Ovary (tissue), 9 donors: ENCODE measurements around the gene MAST4. TPM values are rescaled to one million over a fixed set of nuclear protein-coding genes. Genes with fewer than 3 reads are reported as not detected.
A peak's percentile ranks its signal among the peaks of the same experiment; 100 is the strongest.

Experiments
- DNase-seq, 5 donors: peaks; one replicate each; pipeline ENCODE4 v3.0.0-alpha.2; 2019 to 2020
- H3K27ac ChIP-seq, 2 donors: fragments of 200-600 bp; one replicate each; pipeline versions ENCODE4 v1.5.1 to v1.8.0; 2019 to 2022
- H3K27me3 ChIP-seq: fragments of 200-600 bp; one replicate; pipeline ENCODE4 v1.8.0; 2022
- H3K36me3 ChIP-seq: fragments of 200-600 bp; sonication (generic); one replicate; pipeline ENCODE4 v1.5.1; 2019
- H3K4me1 ChIP-seq: one replicate; pipeline ENCODE4 v1.8.1; 2013; ENCODE audit warnings: mild to moderate bottlenecking, moderate library complexity; ENCODE audit not compliant: insufficient read depth
- H3K4me3 ChIP-seq: fragments of 200-600 bp; sonication (generic); one replicate; pipeline ENCODE4 v1.5.1; 2017
- H3K9me3 ChIP-seq, 2 donors: fragments of 200-600 bp in 1 of 2; sonication (generic) in 1 of 2; one replicate each; pipeline versions ENCODE4 v1.5.1 to v1.8.1; 2013 to 2019; ENCODE audit warnings: mild to moderate bottlenecking in 1 of 2, moderate library complexity in 1 of 2
- EP300 ChIP-seq: sonication (generic); formaldehyde crosslinking; IDR thresholded peaks from one replicate; pipeline ENCODE4 v1.6.1; 2017; ENCODE audit warnings: antibody characterized with exemption
- POLR2A ChIP-seq: fragments of 450-650 bp; IDR thresholded peaks from one replicate; pipeline ENCODE4 v1.6.1; 2017; ENCODE audit warnings: antibody characterized with exemption, mild to moderate bottlenecking, moderate library complexity
- WGBS, 3 donors: extraction: QIAGEN DNeasy Blood & Tissue Kit in 1 of 3; methylation state at CpG; one replicate each; pipeline versions ENCODE4 v1.1.5 to v1.1.7; 2013 to 2017; 5-methylcytosine and 5-hydroxymethylcytosine counted together
- intact Hi-C, 4 donors: fragments of 100-400 bp; cut with DNase I; formaldehyde crosslinking; loops; one replicate each; pipeline versions ENCODE4 v1.11.0 to v1.15.1; 2022 to 2023
- polyA plus RNA-seq, 2 donors: library from polyadenylated mRNA; stranded (reverse); fragments of 200-250 nt in 1 of 2; fragments of 350-450 nt in 1 of 2; fragmentation: Illumina TruSeq in 1 of 2; extraction: RNeasy Lipid Tissue Mini Kit (QIAGEN cat#74804) in 1 of 2; gene quantifications; one replicate each; pipeline ENCODE4 v1.2.3, GENCODE V29; 2013 to 2014
- total RNA-seq, 7 donors: library from RNA; depleted of rRNA in 2 of 7; stranded (reverse); fragments of >200 nt in 2 of 7; fragmentation: NEBNext Ultra II Directional in 3 of 7; extraction: Animal tissue kit (Norgen Biotek cat#: 25700) in 3 of 7; gene quantifications; one replicate each; pipeline versions ENCODE4 v1.1.0 to v1.2.4, GENCODE V29; 2016 to 2023
- TF ChIP-seq, protein P1 (sequence below), 3 donors: fragments of 450-650 bp in 2 of 3; fragments of 200-600 bp in 1 of 3; IDR thresholded peaks; one replicate each; pipeline versions ENCODE4 v1.5.1 to v1.8.0; 2016 to 2022; ENCODE audit warnings: antibody characterized with exemption in 3 of 3, mild to moderate bottlenecking in 1 of 3
- donor health status: DM: no; HTN: no; CAD: no; lungs with moderate emphysema.
- donor health status: DM: no; HTN: no; CAD: no.
- donor health status: Bipolar disorder and iron deficiency.
- donor health status: DM: yes; HTN: yes; CAD: no.
- donor health status: DM: no; HTN: no; CAD: no.
- donor health status: DM: yes; HTN: yes; CAD: no.

MAST4 gene
- total and polyA plus RNA-seq, 9 donors: 11.6 to 86.3 (median 57.6) TPM

- Histone ChIP-seq H3K36me3 (no peaks in the 10 kb centered on the region), H3K4me3 (no peak overlapping the region), H3K27me3 (no peaks in the 10 kb centered on the region), H3K9me3 (no peaks in the 10 kb centered on the region), H3K27ac (no peak overlapping the region), H3K4me1 (no peaks in the 10 kb centered on the region)
- intact Hi-C loops: no loop called here
- WGBS, 3 donors: 88 to 92% (median 91%) methylated on average over 2 of the region's 2 CpGs
- no peak for DNase-seq
- TF ChIP-seq, protein P1, sequence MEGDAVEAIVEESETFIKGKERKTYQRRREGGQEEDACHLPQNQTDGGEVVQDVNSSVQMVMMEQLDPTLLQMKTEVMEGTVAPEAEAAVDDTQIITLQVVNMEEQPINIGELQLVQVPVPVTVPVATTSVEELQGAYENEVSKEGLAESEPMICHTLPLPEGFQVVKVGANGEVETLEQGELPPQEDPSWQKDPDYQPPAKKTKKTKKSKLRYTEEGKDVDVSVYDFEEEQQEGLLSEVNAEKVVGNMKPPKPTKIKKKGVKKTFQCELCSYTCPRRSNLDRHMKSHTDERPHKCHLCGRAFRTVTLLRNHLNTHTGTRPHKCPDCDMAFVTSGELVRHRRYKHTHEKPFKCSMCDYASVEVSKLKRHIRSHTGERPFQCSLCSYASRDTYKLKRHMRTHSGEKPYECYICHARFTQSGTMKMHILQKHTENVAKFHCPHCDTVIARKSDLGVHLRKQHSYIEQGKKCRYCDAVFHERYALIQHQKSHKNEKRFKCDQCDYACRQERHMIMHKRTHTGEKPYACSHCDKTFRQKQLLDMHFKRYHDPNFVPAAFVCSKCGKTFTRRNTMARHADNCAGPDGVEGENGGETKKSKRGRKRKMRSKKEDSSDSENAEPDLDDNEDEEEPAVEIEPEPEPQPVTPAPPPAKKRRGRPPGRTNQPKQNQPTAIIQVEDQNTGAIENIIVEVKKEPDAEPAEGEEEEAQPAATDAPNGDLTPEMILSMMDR (IDR thresholded peaks at IDR 0.05): no peak
- TF ChIP-seq POLR2A: no peak
- no peak for TF ChIP-seq EP300
Observed at GRCh38 chr5:66994790-66995189, 398.6 kb downstream of the MAST4 start.

GRCh38 chr5:67000794-67001475 lies 404.7 kb downstream of the MAST4 start:
- H3K4me3 ChIP-seq: no peak overlapping the region
- H3K9me3 ChIP-seq: no peaks in the 10 kb centered on the region
- H3K27me3 ChIP-seq: no peaks in the 10 kb centered on the region
- H3K27ac ChIP-seq: no peak overlapping the region
- peaks cover 3% of the 10 kb centered on the region for H3K4me1 ChIP-seq
- DNase-seq: no peak
- H3K36me3 ChIP-seq: no peaks in the 10 kb centered on the region
- intact Hi-C loops: no loop called here
- 91 to 95% (median 93%) methylated on average over 3 of the region's 3 CpGs for WGBS, 3 donors
- no peak for TF ChIP-seq EP300
- no peak for TF ChIP-seq POLR2A
- TF ChIP-seq, protein P1 (IDR thresholded peaks at IDR 0.05): no peak

GRCh38 chr5:67002832-67003684 lies 406.9 kb downstream of the MAST4 start:
- no peak for DNase-seq
- peak overlapping the region; percentile 61 for H3K4me3 ChIP-seq
- H3K36me3 ChIP-seq: no peaks in the 10 kb centered on the region
- peaks cover 5% of the 10 kb centered on the region for H3K4me1 ChIP-seq
- no peaks in the 10 kb centered on the region for H3K9me3 ChIP-seq
- intact Hi-C loops: no loop called here
- WGBS, 3 donors: 31 to 32% (median 32%) methylated on average over 6 of the region's 6 CpGs
- H3K27me3 ChIP-seq: no peaks in the 10 kb centered on the region
- peak overlapping the region in 1 of 2 donors; percentile 69 for H3K27ac ChIP-seq
- TF ChIP-seq, protein P1 (IDR thresholded peaks at IDR 0.05): no peak
- no peak for TF ChIP-seq EP300
- TF ChIP-seq POLR2A: no peak

- no peaks in the 10 kb centered on the region for H3K36me3 ChIP-seq
- 1 to 3% (median 2%) methylated on average over 4 of the region's 4 CpGs for WGBS, 3 donors
- H3K4me1 ChIP-seq: peaks cover 5% of the 10 kb centered on the region
- intact Hi-C loops: no loop called here
- H3K27ac ChIP-seq: peak overlapping the region; percentile 56 to 69
- DNase-seq: no peak
- H3K4me3 ChIP-seq: peak overlapping the region; percentile 61
- H3K9me3 ChIP-seq: no peaks in the 10 kb centered on the region
- TF ChIP-seq POLR2A (no peak), EP300 (no peak)
- TF ChIP-seq, protein P1 (IDR thresholded peaks at IDR 0.05): no peak
- no peaks in the 10 kb centered on the region for H3K27me3 ChIP-seq
Observed at GRCh38 chr5:67003685-67003934, 407.4 kb downstream of the MAST4 start.
